ENCODE measurements around the gene CCDC134. TPM values are rescaled to one million over a fixed set of nuclear protein-coding genes. Genes with fewer than 3 reads are reported as not detected.

The CCDC134 gene
- total and polyA plus RNA-seq, 9 of the 15 experiments (the other 6 are each of a cell fraction or from before 2014, with no cell fraction given): 0.56 to 11.9 (median 5.3) TPM

DNA sequence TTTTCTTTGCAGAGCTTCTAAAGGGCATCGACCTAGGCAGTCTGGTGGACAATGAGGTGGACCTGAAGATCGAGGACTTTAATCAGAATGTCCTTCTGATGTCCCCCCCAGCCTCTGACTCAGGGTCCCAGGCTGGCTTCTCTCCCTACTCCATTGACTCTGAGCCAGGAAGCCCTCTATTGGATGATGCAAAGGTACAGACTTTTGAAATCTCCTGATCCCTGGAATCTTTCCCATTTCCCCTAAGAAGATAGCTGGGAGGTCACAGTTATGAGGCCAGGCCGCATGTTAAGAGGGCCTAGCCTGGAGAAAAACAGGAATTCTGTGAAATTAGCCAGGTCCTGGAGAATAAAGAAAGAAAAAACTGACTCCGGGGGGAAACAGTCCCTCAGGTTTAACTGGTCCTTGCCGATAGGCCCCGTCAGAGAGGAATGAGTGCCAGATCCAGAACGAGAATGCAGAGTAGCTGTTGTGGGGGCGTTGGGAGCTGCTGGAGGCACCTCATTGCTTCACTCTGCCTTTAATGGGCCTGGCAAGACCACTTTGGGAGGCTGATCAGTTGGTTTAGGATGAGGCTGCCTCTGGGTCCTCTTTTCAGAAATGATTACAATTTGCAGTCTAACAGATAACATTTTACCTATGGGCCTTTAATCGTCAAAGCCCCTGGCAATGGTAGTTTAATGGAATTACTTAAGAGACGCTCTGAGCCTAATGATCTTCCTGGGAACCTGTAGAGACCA lies 75.2 kb downstream of the CCDC134 start:
- intact Hi-C loops (cut with micrococcal nuclease) (no loop called here), in situ Hi-C loops (cut with MboI) (no loop called here)
- Histone ChIP-seq H3K9me1 (ENCODE audit: control insufficient read depth, insufficient read depth, low read length) (no peaks in the 10 kb centered on the region), H3K9ac (ENCODE audit: insufficient read depth in 1 of 2, low read depth in 2 of 2, low read length in 2 of 2) (no peak overlapping the region), H3K27ac (ENCODE audit: extremely low read depth, low read depth, low read length) (no peak overlapping the region), H3K27me3 (ENCODE audit: control insufficient read depth in 2 of 2, insufficient read depth in 2 of 2, low read length in 2 of 2) (no peaks in the 10 kb centered on the region), H2AFZ (ENCODE audit: low read depth, low read length) (no peak overlapping the region), H3K79me2 (ENCODE audit: control insufficient read depth, insufficient read depth, low read length) (no peaks in the 10 kb centered on the region; the same call in 2 of the 3 replicates), H3K4me2 (ENCODE audit: insufficient read depth, low read length) (no peak overlapping the region), H3K4me3 (no peak overlapping the region), H3K9me3 (replicated peaks; ENCODE audit: control insufficient read depth, insufficient read depth, low read depth, low read length) (no peaks in the 10 kb centered on the region), H4K20me1 (replicated peaks; ENCODE audit: control insufficient read depth, insufficient read depth, low read length) (no peaks in the 10 kb centered on the region), H3K4me1 (replicated peaks in 1 of 2; ENCODE audit: control insufficient read depth in 2 of 2, insufficient read depth in 2 of 2, low read length in 2 of 2) (no peaks in the 10 kb centered on the region), H3K36me3 (ENCODE audit: control insufficient read depth, insufficient read depth, low read length) (peaks cover 89% of the 10 kb centered on the region)
- no peak for DNase-seq (ENCODE audit: extremely low read depth in 1 of 4, low spot score in 3 of 4)
- ATAC-seq: no peak
- TF ChIP-seq ERF (CRISPR knock-in tag; IDR thresholded peaks at IDR 0.05): no peak
- TF ChIP-seq, protein P1, sequence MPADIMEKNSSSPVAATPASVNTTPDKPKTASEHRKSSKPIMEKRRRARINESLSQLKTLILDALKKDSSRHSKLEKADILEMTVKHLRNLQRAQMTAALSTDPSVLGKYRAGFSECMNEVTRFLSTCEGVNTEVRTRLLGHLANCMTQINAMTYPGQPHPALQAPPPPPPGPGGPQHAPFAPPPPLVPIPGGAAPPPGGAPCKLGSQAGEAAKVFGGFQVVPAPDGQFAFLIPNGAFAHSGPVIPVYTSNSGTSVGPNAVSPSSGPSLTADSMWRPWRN (IDR thresholded peaks at IDR 0.05; ENCODE audit: low read depth): no peak
- no peak for TF ChIP-seq NFE2 (IDR thresholded peaks at IDR 0.05; ENCODE audit: low read depth)
- no peak for TF ChIP-seq HMG20B (CRISPR knock-in tag; IDR thresholded peaks at IDR 0.05)
- TF ChIP-seq, protein P2, sequence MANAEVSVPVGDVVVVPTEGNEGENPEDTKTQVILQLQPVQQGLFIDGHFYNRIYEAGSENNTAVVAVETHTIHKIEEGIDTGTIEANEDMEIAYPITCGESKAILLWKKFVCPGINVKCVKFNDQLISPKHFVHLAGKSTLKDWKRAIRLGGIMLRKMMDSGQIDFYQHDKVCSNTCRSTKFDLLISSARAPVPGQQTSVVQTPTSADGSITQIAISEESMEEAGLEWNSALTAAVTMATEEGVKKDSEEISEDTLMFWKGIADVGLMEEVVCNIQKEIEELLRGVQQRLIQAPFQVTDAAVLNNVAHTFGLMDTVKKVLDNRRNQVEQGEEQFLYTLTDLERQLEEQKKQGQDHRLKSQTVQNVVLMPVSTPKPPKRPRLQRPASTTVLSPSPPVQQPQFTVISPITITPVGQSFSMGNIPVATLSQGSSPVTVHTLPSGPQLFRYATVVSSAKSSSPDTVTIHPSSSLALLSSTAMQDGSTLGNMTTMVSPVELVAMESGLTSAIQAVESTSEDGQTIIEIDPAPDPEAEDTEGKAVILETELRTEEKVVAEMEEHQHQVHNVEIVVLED (CRISPR knock-in tag; IDR thresholded peaks at IDR 0.05): no peak
- TF ChIP-seq ZNF79 (CRISPR knock-in tag; IDR thresholded peaks at IDR 0.05; ENCODE audit: low read depth): no peak
- no peak for TF ChIP-seq POLR3A (IDR thresholded peaks at IDR 0.05; ENCODE audit: borderline replicate concordance, extremely low read depth, insufficient read depth, insufficient read length)
- TF ChIP-seq ATF1 (CRISPR knock-in tag; IDR thresholded peaks at IDR 0.05): no peak
- TF ChIP-seq ATF1 (tag; IDR thresholded peaks at IDR 0.05): no peak
- TF ChIP-seq JUN (IDR thresholded peaks at IDR 0.05; ENCODE audit: borderline replicate concordance, low read depth, low read length): no peak
- TF ChIP-seq JUN (CRISPR knock-in tag; IDR thresholded peaks at IDR 0.05; ENCODE audit: borderline replicate concordance): no peak
- TF ChIP-seq, protein P3, sequence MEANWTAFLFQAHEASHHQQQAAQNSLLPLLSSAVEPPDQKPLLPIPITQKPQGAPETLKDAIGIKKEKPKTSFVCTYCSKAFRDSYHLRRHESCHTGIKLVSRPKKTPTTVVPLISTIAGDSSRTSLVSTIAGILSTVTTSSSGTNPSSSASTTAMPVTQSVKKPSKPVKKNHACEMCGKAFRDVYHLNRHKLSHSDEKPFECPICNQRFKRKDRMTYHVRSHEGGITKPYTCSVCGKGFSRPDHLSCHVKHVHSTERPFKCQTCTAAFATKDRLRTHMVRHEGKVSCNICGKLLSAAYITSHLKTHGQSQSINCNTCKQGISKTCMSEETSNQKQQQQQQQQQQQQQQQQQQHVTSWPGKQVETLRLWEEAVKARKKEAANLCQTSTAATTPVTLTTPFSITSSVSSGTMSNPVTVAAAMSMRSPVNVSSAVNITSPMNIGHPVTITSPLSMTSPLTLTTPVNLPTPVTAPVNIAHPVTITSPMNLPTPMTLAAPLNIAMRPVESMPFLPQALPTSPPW (CRISPR knock-in tag; IDR thresholded peaks at IDR 0.05): no peak
- no peak for TF ChIP-seq PRMT5 (CRISPR knock-in tag; IDR thresholded peaks at IDR 0.05)
- no peak for FAIRE-seq
- ChIA-PET CTCF (ENCODE audit: low intra/inter-chr PET ratio) (no interaction called here), POLR2A (interaction anchor here (0.9 to 1.3 kb wide), 2 partner anchors 22 to 150 kb away, joined by 3 to 4 read pairs; no protein-coding TSS in a partner anchor)
- 92% methylated on average over 9 of the region's 10 CpGs for WGBS (ENCODE audit: insufficient coverage, low coverage, missing lambda C conversion rate)
- no TSS peak for BruUV-seq (replicated peaks)

Data from K562 (cell line).